GM12864 (cell line): ENCODE results near the gene SLC35F6.

Experiments used
- DNase-seq: peaks from one replicate; pipeline ENCODE4 v3.0.0-alpha.2; 2011; ENCODE audit warnings: low read depth
- H3K4me3 ChIP-seq: 2 replicates; pipeline ENCODE4 v1.5.1; 2011; ENCODE audit warnings: mild to moderate bottlenecking, low read depth, low read length, control low read depth
- CTCF ChIP-seq: IDR thresholded peaks from 2 replicates; pipeline ENCODE4 v1.5.1; 2011; ENCODE audit warnings: low read depth, mild to moderate bottlenecking, moderate library complexity, low read length, control low read depth, inconsistent platforms; ENCODE audit errors: missing control alignments

Gene SLC35F6

DNA sequence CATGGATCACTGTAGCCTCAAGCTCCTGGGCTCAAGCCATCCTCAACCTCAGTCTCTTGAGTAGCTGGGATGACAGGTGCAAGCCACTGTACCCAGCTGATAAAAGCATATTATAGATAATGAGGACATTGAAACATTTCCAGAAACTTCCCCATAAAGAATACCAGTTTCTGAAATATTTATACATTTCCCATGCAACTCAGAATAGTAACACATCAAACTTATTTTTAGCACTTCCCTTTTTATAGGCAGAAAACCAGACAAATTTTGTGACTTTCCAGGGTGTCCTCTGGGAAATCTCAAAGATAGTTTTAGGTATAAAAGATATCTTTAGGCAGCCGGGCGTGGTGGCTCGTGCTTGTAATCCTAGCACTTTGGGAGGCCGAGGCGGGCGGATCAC lies 58.8 kb downstream of the SLC35F6 start:
- TF ChIP-seq CTCF: no peak
- no peak for DNase-seq

More for the DNA sequence above, 58.8 kb downstream of the SLC35F6 start:
- H3K4me3 ChIP-seq: no peak overlapping the region
